Astrocyte of the cerebellum (primary cell): Measurements from ENCODE around the gene YPEL1.
"Not testable (repeated sequence)": the region's sequence is repeated elsewhere in the genome, so short reads cannot be mapped to it uniquely, and the experiment has no call there.

Experiments
- DNase-seq: peaks from one replicate; pipeline ENCODE4 v3.0.0-alpha.2; 2011; ENCODE audit warnings: low read depth
- H3K4me3 ChIP-seq: 2 replicates; pipeline ENCODE4 v1.5.1; 2011; ENCODE audit warnings: mild to moderate bottlenecking, low read depth, low read length, moderate library complexity
- in situ Hi-C: cut with HindIII; loops from 2 replicates; pipeline ENCODE4 v1.10.0; 2017; ENCODE audit warnings: low sequenced_read_pairs
- TF ChIP-seq, protein P1 (sequence below): IDR thresholded peaks from 2 replicates; pipeline ENCODE4 v1.5.1; 2012; ENCODE audit warnings: low read length, low read depth, moderate library complexity, mild to moderate bottlenecking; ENCODE audit errors: missing control alignments

YPEL1 gene

GRCh38 chr22:21720191-21720859 lies 15.3 kb downstream of the YPEL1 start:
- H3K4me3 ChIP-seq, in situ Hi-C loops, DNase-seq: not testable (repeated sequence)

DNA sequence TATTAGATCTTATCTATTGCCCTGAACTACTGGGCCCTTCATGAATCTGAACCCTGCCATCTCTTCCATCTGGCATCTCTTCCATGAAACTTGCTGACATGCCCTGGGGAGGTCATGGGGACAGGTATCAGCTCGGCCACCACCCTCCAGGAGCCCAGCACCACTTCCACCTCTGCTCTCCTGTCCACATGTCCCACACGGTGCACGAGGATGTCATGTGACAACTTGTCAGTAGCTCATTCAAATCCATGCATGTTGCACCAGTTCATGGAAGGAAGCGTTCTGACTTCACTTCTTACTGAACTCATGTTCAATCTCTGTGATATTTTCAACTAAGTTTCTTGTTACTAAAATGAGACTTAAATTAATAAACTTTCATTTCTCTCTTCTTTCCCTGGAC lies 16.6 kb downstream of the YPEL1 start:
- no peak for DNase-seq
- TF ChIP-seq, protein P1, sequence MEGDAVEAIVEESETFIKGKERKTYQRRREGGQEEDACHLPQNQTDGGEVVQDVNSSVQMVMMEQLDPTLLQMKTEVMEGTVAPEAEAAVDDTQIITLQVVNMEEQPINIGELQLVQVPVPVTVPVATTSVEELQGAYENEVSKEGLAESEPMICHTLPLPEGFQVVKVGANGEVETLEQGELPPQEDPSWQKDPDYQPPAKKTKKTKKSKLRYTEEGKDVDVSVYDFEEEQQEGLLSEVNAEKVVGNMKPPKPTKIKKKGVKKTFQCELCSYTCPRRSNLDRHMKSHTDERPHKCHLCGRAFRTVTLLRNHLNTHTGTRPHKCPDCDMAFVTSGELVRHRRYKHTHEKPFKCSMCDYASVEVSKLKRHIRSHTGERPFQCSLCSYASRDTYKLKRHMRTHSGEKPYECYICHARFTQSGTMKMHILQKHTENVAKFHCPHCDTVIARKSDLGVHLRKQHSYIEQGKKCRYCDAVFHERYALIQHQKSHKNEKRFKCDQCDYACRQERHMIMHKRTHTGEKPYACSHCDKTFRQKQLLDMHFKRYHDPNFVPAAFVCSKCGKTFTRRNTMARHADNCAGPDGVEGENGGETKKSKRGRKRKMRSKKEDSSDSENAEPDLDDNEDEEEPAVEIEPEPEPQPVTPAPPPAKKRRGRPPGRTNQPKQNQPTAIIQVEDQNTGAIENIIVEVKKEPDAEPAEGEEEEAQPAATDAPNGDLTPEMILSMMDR = no peak
- H3K4me3 ChIP-seq = no peak overlapping the region
- in situ Hi-C loops = no loop called here

- DNase-seq = no peak
- in situ Hi-C loops = no loop called here
- no peak overlapping the region for H3K4me3 ChIP-seq
- TF ChIP-seq, protein P1 = no peak
These were observed 17.1 kb downstream of the YPEL1 start for GRCh38 chr22:21718499-21718898.

GRCh38 chr22:21716395-21717122 lies 19.0 kb downstream of the YPEL1 start:
- in situ Hi-C loops, DNase-seq, H3K4me3 ChIP-seq: not testable (repeated sequence)

GRCh38 chr22:21714786-21715185 lies 20.8 kb downstream of the YPEL1 start:
- no peak for DNase-seq
- TF ChIP-seq, protein P1 = no peak
- in situ Hi-C loops = loop anchor here (5.0 kb wide), 1 partner anchor 223 kb away; no protein-coding TSS in a partner anchor
- no peak overlapping the region for H3K4me3 ChIP-seq

DNA sequence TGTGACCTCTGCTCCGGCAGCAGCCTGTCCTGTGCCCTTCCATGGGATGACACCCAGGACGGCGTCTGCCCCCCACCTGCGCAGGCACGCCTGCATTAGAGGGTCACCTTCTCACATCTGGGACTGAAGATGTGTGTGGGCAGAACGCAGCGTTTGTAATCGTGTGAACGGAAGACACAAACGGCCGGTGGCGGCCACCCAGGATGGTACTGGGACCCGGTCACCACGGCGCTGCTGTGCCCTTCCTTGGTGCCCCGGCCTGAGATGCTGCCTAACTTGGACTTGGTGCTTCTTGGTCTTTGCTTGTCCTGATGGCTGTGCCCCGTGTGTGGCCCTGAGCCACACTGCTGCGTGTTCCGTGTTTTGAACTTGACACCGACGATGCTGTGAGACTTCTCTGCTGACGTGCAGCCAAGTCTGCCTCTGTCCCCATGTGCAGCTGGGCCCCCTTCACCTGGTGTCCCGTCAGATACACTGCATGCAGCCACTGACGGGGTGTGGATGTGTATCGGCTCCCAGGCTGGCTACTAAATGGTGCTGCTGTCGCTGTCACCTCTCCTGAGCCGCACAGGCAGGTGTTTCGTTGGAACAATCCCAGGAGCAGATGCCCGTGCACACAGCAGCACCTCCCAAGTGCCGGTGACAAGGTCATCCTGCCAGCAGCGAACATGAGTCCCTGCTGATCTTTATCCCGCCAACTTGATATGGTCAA lies 21.4 kb downstream of the YPEL1 start:
- in situ Hi-C loops = loop anchor here (5.0 kb wide), 1 partner anchor 223 kb away; no protein-coding TSS in a partner anchor
- TF ChIP-seq, protein P1 = no peak
- no peak for DNase-seq
- no peak overlapping the region for H3K4me3 ChIP-seq

DNA sequence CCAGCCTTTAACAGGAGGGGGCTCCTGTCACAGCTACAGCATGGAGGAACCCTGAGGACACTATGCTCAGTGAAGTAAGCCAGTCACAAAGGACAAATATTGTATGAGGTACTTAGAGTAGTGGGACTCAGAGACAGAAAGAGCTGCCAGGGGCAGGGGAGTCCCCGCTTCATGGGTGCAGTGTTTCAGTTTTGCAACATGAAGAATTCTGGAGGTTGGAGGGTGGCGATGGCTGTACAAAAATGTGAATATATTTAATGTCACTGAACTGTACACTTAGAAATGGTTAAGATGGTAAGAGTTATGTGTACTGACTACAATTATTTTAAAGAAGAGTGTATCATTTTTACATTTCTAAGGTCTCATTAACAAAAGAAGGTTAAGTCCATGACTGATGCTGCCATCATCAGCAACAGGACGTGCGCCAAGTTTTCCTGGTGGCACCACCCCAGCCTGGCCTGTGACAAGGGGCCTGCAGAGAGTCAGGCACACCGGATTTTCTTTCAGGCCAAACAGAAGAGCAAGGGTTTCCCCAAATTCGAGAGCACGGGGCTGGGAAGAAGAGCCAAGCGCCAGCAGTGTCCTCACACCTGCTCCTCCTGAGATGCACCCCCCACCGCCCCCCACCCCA lies 22.1 kb downstream of the YPEL1 start:
- no peak for DNase-seq
- H3K4me3 ChIP-seq = no peak overlapping the region
- TF ChIP-seq, protein P1 = no peak
- in situ Hi-C loops = loop anchor here (5.0 kb wide), 1 partner anchor 224 kb away; no protein-coding TSS in a partner anchor
